GM20000 (cell line): ENCODE data around the gene AFF1.

Source experiments
- DNase-seq: peaks from one replicate; pipeline ENCODE4 v3.0.0; 2012; ENCODE audit warnings: low spot score
- TF ChIP-seq, protein P1 (sequence below): IDR thresholded peaks from 2 replicates; pipeline ENCODE4 v1.5.1; 2012; ENCODE audit warnings: mild to moderate bottlenecking, control low read depth; ENCODE audit errors: extremely low read depth, missing control alignments

Gene AFF1

DNA sequence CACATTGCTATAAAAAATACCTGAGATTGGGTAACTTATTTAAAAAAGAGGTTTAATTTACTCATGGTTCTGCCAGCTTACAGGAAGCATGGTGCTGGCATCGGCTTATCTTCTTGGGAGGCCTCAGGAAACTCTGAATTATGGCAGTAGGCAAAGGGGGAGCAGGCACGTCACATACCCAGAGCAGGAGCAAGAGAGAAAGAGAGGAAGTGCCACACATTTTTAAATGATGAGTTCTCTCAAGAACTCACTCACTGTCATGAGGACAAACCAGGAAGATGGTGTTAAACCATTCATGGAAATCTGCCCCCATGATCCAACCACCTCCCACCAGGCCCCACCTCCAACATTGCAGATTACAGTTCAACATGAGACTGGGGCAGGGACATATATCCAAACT, 10.0 kb upstream of the AFF1 start:
- DNase-seq: no peak
- TF ChIP-seq, protein P1, sequence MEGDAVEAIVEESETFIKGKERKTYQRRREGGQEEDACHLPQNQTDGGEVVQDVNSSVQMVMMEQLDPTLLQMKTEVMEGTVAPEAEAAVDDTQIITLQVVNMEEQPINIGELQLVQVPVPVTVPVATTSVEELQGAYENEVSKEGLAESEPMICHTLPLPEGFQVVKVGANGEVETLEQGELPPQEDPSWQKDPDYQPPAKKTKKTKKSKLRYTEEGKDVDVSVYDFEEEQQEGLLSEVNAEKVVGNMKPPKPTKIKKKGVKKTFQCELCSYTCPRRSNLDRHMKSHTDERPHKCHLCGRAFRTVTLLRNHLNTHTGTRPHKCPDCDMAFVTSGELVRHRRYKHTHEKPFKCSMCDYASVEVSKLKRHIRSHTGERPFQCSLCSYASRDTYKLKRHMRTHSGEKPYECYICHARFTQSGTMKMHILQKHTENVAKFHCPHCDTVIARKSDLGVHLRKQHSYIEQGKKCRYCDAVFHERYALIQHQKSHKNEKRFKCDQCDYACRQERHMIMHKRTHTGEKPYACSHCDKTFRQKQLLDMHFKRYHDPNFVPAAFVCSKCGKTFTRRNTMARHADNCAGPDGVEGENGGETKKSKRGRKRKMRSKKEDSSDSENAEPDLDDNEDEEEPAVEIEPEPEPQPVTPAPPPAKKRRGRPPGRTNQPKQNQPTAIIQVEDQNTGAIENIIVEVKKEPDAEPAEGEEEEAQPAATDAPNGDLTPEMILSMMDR: no peak

DNA sequence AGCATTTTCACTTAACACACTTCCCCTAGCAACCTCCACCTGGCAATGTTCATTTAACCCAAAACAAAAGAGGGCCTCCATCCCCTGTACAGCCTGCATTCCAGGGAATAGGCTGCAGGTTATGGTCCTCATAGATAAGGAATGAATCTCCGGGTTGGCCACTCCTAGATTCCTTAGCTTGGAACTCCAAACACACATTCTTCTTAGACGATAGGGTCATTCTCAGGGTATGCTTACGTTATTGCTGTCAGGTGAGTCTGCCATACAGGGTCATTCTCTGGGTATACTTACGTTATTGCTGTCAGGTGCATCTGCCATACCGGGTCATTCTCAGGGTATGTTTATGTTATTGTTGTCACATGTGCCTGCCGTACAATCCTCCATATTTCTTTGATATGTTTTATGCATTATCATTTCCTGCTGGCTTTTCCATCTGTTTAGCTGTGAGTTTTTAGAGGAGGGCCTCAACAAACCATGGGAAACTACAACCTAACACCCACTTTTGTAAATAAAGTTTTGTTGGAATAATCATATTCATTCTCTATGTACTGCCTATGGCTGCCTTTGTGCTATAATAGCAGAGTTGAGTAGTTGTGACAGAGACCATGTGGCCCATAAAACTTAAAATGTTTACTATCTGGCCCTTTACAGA, 8.2 kb upstream of the AFF1 start:
- TF ChIP-seq, protein P1: no peak
- no peak for DNase-seq

DNA sequence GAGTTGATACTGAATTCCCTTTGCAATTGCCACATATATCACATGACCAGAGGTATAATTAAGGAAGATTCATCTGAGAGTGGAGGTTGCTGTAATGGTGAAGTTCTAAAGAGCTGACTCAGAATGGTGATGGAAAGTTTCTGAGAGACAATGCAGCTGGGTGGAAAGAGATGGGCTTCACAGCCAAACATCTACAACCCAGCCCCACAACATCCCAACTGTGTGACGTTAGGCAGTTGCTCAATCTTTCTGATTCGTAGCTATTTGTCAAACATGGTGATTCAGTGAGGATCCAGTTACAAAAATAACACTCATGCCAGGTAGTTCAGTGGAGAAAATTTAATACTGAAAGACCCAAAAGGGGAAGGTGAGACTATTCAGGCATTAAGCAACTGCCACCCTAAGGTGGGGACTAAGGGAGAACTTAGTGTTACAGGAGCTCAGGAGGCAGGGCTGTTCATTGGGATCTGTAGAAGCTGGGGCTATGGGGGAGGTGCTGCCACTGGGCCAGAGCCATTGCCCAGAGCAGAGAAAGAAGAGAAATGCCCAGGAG, 6.9 kb upstream of the AFF1 start:
- TF ChIP-seq, protein P1: no peak
- no peak for DNase-seq

DNA sequence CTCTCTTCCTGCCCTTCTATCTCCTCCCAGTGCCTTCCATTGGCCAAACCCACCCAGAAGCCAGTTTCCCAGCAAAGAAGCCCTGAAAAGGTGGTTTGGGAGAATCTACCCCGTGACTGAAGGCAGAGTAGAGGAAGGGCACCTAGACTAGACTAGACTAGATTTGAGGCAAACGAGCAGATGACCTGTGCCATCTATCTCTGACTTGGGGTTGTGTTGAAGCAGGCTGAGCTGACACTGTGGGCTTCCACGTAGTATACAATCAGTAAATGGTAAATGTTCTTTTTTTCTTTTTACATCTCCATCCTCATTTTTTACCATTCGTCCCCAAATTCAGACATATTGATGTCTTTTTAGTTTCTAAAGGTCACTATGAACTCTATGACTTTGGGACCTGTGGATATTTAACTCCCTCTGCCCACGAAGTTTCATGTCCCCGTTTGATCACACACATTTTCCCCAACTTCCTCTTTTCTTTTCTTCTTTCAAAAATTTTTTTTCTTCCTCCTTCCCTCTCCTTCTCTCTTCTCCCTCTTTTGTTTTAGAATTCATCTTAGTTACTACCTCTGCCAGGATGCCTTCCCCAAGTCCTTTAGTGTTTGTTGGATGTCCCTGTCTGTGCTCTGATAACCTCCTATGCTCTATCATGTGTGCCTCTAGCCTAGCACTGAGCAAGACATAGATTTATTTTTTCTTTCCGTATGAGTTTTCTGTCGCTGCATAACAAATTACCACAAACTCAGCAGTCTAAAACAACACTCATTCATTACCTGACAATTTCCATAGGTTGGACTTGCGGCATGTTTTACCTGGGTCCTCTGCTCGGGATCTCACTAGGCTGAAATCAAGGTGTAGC, 6.2 kb upstream of the AFF1 start:
- TF ChIP-seq, protein P1: no peak
- no peak for DNase-seq

DNA sequence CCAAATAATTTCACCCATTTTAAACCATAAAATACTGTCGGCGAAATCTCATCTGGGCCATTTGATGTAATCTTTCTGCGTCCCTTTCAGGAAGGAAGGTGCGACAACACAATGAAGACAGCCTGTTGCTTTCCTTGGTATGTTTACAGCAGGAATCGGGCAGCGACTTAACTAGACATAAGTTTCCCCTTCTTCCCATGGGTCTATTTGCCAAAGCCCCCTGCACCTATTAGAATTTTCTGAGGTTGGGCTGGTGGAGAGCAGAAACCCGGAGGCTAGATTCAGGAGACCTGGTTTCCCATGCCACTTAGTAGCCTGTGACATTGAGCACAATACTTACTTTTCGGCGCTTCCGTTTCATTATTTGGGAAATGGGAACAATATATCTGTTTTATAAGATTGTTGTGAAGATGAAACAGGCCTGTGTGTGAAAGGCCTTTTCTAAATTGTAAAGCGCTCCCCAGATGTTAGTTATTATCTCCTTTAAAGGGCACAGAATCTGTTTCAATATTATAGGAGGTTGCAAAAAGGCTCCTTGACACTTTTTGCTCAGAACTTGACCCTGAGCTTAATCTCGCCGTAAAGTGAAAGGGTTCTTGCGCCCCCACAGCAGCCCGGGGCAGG, 552 bp upstream of the AFF1 start:
- no peak for DNase-seq
- TF ChIP-seq, protein P1: no peak

DNA sequence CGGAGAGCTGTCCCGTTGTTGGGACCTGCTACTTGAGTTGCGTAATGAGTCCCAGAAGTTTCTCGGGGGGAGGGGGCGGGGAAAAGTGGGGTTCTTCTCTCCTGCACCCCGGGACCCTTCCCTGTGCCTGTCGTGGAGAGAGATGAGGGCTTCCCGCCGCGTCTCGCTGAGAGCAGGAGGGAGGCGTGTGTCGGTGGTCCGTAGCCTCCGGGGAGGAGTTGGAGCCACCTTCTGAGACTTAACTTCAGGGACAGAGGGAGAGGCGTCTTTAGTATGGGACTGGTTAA, 698 bp downstream of the AFF1 start:
- TF ChIP-seq, protein P1: no peak
- no peak for DNase-seq
